ENCODE data around the gene WEE2.

- TF ChIP-seq MZF1 (CRISPR knock-in tag; IDR thresholded peaks at IDR 0.05; ENCODE audit: borderline replicate concordance), result no peak
- TF ChIP-seq DNMT1 (CRISPR knock-in tag; IDR thresholded peaks at IDR 0.05), result no peak
- no peak for TF ChIP-seq ZHX1 (CRISPR knock-in tag; IDR thresholded peaks at IDR 0.05; ENCODE audit: low read depth)
- TF ChIP-seq MAFK (conservative IDR thresholded peaks at IDR 0.05 in 1 of 2, IDR thresholded peaks at IDR 0.05 in 1 of 2; ENCODE audit: low read length in 2 of 2), result no peak
- no peak for TF ChIP-seq EZH2 (conservative IDR thresholded peaks at IDR 0.05; ENCODE audit: low read depth, low read length)
- no peak for TF ChIP-seq FIP1L1 (IDR thresholded peaks at IDR 0.05; ENCODE audit: borderline replicate concordance, insufficient read depth, low read depth, low read length)
- no peak for TF ChIP-seq HINFP (CRISPR knock-in tag; IDR thresholded peaks at IDR 0.05; ENCODE audit: low read depth)
- TF ChIP-seq ZNF878 (CRISPR knock-in tag; IDR thresholded peaks at IDR 0.05), result no peak
- TF ChIP-seq, protein P1, sequence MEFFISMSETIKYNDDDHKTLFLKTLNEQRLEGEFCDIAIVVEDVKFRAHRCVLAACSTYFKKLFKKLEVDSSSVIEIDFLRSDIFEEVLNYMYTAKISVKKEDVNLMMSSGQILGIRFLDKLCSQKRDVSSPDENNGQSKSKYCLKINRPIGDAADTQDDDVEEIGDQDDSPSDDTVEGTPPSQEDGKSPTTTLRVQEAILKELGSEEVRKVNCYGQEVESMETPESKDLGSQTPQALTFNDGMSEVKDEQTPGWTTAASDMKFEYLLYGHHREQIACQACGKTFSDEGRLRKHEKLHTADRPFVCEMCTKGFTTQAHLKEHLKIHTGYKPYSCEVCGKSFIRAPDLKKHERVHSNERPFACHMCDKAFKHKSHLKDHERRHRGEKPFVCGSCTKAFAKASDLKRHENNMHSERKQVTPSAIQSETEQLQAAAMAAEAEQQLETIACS (CRISPR knock-in tag; IDR thresholded peaks at IDR 0.05), result no peak
- no peak for TF ChIP-seq NR2F2 (IDR thresholded peaks at IDR 0.05; ENCODE audit: borderline replicate concordance, low read depth)
- no peak for TF ChIP-seq RBM22 (optimal IDR thresholded peaks at IDR 0.05; ENCODE audit: low read length)
- TF ChIP-seq SUZ12 (IDR thresholded peaks at IDR 0.05; ENCODE audit: low read depth, low read length), result no peak
- TF ChIP-seq POLR2A (IDR thresholded peaks at IDR 0.05; ENCODE audit: insufficient read depth in 1 of 2, low read depth in 2 of 2, low read length in 2 of 2), result no peak
Observed at GRCh38 chr7:141763797-141764196, 55.6 kb downstream of the WEE2 start, which contains the start of gene TAS2R3.
